ENCODE data around the gene HECTD2.

GRCh38 chr10:91487911-91488582 lies 77.9 kb downstream of the HECTD2 start:
- TF ChIP-seq POLR2AphosphoS5 (IDR thresholded peaks at IDR 0.05; ENCODE audit: borderline replicate concordance, low read depth, low read length): no peak
- no peak for TF ChIP-seq EZH2 (IDR thresholded peaks at IDR 0.05)
